DMS153 treated with DMSO at 0.1 percent for 48 hours (cell line): ENCODE data around the gene EPHB3.
"Not testable (repeated sequence)": the region's sequence is repeated elsewhere in the genome, so short reads cannot be mapped to it uniquely, and the experiment has no call there.

Source experiments
- DNase-seq: peaks from one replicate; lab custom pipeline; 2025; ENCODE audit not compliant: unreplicated experiment; lab: John Stamatoyannopoulos, UW

EPHB3 gene

GRCh38 chr3:184619787-184620430 is 58.3 kb downstream of the EPHB3 start:
- DNase-seq, result no peak

- DNase-seq, result no peak
Measured at GRCh38 chr3:184620475-184621119, 59.0 kb downstream of the EPHB3 start.

- DNase-seq, result not testable (repeated sequence)
Measured at GRCh38 chr3:184622156-184622555, 60.6 kb downstream of the EPHB3 start.

- no peak for DNase-seq
Measured at GRCh38 chr3:184626923-184627322, 65.3 kb downstream of the EPHB3 start.

GRCh38 chr3:184629555-184630160 is 68.1 kb downstream of the EPHB3 start:
- no peak for DNase-seq

GRCh38 chr3:184630861-184631471 is 69.4 kb downstream of the EPHB3 start:
- no peak for DNase-seq

GRCh38 chr3:184631472-184631861 is 69.9 kb downstream of the EPHB3 start:
- no peak for DNase-seq
